ENCODE results near the gene RNF112. TPM values are rescaled to one million over a fixed set of nuclear protein-coding genes. Genes with fewer than 3 reads are reported as not detected.

The RNF112 gene
- total RNA-seq, 2 experiments from 2014 or later, result 0.86 to 0.97 TPM

DNA sequence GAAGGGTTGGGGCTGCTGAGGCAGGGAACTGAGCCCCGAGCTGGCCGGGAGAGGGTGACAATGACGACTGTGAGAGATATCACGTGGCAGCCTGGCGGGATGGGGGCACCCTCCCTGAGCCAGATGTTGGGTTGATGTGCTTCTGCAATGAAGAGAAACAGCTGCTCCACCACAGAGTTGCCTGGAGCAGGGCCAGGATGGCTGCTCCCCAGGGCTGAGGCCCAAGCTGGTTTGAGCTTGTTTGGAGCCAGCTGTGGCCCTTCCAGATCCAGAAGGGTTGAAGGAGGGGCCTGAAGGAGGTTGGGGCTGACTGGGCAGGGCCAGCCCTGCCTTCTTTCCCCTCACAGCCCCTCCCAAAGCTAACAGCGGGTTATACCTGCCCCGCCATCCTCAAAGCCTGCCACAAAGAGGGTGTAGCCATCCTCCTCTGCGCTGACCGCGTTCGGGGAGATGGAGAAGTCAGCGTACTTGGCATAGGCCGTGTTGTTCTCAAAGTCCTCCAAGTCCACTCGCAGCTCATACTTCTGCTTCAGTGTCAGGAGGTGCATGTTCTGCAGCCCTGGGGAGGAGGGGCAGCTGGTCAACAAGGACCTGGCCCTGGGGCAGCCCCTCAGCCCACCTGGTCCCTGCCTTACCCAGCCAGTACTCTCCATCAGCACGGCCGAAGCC is 26.2 kb upstream of the RNF112 start:
- ChIA-PET CTCF (interaction anchor here (1.2 kb wide), 1 partner anchor 22 kb away, joined by 4 read pairs; the partner anchor contains the start of gene B9D1), POLR2A (no interaction called here)
- intact Hi-C loops (cut with micrococcal nuclease), result no loop called here
- Mint-ChIP-seq H3K27me3 (no peaks in the 10 kb centered on the region), H3K4me1 (ENCODE audit: low read depth) (peaks cover 4% of the 10 kb centered on the region), H3K27ac (no peak overlapping the region), H3K36me3 (peaks cover 16% of the 10 kb centered on the region), H3K9me3 (no peaks in the 10 kb centered on the region), H3K4me3 (no peak overlapping the region)
- DNase-seq, result no peak

DNA sequence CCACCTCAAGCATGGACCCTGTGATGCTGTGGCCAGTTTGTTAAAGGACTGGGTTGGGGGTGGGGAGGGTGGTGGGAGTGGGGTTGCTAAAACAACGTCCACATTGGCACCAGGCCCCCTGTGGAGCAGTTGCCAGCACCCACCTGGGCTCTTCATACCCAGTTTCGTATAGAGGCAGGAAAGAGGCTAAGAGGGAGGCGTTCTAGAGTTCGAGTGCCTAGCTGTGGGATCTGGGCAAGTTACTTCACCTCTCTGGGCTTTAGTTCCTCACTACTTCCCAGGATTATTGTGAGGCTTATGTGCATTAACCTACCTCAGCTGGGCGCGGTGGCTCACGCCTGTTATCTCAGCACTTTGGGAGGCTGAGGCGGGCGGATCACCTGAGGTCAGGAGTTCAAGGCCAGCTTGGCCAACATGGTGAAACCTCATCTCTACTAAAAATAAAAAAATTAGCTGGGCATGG is 25.5 kb upstream of the RNF112 start:
- POLR2A ChIA-PET, result no interaction called here
- Mint-ChIP-seq H3K4me3 (no peak overlapping the region), H3K9me3 (no peaks in the 10 kb centered on the region), H3K36me3 (peaks cover 12% of the 10 kb centered on the region), H3K27me3 (no peaks in the 10 kb centered on the region), H3K27ac (no peak overlapping the region), H3K4me1 (ENCODE audit: low read depth) (peaks cover 4% of the 10 kb centered on the region)
- intact Hi-C loops (cut with micrococcal nuclease), result no loop called here
- CTCF ChIA-PET, result no interaction called here
- DNase-seq, result no peak

DNA sequence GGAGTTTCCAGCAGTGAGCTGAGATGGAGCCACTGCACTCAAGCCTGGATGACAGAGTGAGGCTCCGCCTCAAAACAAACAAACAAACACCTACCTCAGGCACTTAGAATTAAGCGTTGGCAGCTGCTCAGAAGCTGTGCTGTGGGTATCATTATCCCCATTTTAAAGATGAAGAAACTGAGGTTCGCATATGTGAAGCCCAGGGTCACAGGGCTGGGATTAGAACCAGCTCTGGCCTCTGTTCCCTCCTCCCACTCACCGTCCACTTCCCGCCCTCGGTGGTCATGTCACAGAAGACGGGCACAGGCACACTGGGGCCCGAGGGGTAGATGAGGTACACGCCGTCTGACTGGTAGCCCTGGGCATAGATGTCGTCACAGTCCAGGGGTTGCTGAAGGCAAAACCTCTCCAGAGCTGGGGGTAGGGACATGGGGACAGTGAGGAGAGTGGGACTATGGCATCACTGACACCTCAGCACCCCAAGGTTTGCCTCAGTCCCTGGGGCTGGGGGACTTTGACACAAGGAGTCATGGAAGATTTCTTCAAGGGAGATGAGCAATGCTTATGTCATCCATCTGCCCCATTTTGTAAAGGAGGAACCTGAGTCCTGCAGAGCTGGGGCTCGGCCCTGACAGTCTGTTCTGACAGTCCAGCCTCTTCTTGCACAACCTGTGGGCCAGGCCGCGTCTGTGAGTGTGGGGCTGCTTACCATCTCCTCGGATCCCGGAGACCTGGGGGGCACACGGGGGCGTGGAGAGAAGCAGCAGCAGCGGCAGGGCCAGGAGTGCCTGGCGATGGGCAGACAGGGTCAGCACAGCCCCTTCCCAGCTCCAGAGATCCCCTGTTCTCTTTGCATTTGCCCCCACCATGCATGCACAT is 24.7 kb upstream of the RNF112 start:
- Mint-ChIP-seq H3K27me3 (no peaks in the 10 kb centered on the region), H3K9me3 (no peaks in the 10 kb centered on the region), H3K27ac (no peak overlapping the region), H3K36me3 (peaks cover 5% of the 10 kb centered on the region), H3K4me1 (ENCODE audit: low read depth) (peaks cover 4% of the 10 kb centered on the region), H3K4me3 (no peak overlapping the region)
- DNase-seq, result peak; percentile 23
- CTCF ChIA-PET, result no interaction called here
- intact Hi-C loops (cut with micrococcal nuclease), result no loop called here
- POLR2A ChIA-PET, result interaction anchor here (0.9 kb wide), 1 partner anchor 8 kb away, joined by 5 read pairs; the partner anchor contains the start of gene MAPK7

DNA sequence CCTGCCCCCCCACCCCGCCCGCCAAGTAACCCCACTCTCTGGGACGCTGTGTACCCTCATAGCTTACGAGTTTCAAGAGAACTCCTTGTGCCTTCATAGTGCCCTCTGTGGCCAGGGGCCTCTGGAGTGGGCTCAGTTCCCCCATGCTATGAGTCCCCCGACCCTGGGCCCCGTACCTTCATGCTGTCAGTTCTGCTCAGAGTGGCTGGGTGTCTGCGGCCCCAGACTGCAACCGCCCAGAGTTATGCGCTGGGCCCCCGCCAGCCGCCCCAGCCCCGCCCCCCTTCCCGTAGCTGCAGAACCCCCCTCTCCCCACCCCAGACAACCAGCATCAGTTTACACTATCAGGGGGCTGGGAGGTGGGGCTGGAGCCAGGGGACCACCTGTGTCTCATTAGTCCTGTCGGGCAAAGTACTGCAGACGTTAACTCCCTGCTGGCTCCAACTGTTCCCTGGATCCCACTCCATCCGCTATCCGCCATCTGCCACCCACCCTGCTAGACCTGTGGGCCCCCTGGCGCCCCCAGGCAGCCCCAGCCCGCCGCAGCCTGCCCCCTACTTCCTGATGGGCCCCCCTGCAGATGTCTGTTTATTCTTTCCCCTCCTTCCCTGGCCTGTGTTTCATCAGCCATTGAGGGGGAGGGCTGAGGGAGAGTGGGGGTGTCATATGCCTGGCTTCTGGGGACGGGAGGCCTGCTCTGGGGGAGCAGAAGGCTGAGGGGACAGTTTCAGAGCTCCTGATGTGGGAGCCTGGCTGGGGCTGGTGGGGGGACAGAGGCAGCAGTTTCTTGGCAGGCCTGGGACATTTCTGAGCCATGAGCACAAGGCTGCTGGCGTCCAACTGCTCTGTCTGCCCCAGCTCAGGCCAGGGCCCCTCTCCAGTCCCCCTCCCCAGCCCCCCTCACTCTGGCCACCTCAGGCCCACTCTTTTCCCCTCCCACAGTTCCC is 23.8 kb upstream of the RNF112 start, which contains the start of gene MFAP4:
TSS of gene MFAP4 (minus strand) at position 217 of the 947 bp plus-strand sequence. CDS start at position 182, 35 bp downstream.
- ChIA-PET POLR2A (interaction anchor here (0.9 kb wide), 1 partner anchor 9 kb away, joined by 5 read pairs; the partner anchor contains the start of gene MAPK7), CTCF (no interaction called here)
- Mint-ChIP-seq H3K27me3 (no peaks in the 10 kb centered on the region), H3K4me3 (no peak within 1 kb of the TSS), H3K36me3 (peaks cover 3% of the 10 kb centered on the region), H3K27ac (no peak within 1 kb of the TSS), H3K9me3 (no peaks in the 10 kb centered on the region), H3K4me1 (ENCODE audit: low read depth) (peaks cover 4% of the 10 kb centered on the region)
- intact Hi-C loops (cut with micrococcal nuclease), result no loop called here
- DNase-seq, result no peak

DNA sequence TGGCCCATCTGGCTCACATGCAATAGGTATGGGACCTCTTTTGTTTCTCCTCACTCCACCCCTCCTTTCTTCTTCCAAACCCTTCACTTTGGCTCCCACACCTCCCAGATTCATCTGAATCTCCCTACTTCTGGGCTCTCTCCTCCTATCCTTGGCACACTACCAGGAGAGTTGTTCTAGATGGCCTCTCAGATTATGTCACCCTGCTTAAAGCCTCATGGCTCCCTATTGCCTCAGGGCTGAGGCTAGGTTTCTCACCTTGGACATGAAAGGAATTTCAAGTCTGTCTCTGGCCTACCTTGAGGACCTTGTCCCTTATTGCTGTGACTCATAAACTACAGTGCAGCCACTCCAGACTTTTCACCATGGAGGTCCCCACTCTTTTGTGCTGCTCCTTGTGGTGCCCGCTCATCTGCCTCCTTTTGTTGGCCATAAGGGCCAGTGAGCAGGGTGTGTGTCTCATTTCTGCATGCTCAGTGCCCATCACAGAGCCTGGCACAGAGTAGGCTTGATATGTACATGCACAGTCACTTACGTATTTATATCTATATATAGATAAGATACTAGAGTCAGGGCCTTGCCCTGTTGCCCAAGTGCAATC is 23.0 kb upstream of the RNF112 start:
- CTCF ChIA-PET, result no interaction called here
- H3K4me3 Mint-ChIP-seq, result no peak overlapping the region
- no peaks in the 10 kb centered on the region for H3K9me3 Mint-ChIP-seq
- no peaks in the 10 kb centered on the region for H3K27me3 Mint-ChIP-seq
- H3K36me3 Mint-ChIP-seq, result peaks cover 1% of the 10 kb centered on the region
- POLR2A ChIA-PET, result no interaction called here
- intact Hi-C loops (cut with micrococcal nuclease), result no loop called here
- H3K27ac Mint-ChIP-seq, result no peak overlapping the region
- DNase-seq, result no peak
- peaks cover 4% of the 10 kb centered on the region for H3K4me1 Mint-ChIP-seq (ENCODE audit: low read depth)

DNA sequence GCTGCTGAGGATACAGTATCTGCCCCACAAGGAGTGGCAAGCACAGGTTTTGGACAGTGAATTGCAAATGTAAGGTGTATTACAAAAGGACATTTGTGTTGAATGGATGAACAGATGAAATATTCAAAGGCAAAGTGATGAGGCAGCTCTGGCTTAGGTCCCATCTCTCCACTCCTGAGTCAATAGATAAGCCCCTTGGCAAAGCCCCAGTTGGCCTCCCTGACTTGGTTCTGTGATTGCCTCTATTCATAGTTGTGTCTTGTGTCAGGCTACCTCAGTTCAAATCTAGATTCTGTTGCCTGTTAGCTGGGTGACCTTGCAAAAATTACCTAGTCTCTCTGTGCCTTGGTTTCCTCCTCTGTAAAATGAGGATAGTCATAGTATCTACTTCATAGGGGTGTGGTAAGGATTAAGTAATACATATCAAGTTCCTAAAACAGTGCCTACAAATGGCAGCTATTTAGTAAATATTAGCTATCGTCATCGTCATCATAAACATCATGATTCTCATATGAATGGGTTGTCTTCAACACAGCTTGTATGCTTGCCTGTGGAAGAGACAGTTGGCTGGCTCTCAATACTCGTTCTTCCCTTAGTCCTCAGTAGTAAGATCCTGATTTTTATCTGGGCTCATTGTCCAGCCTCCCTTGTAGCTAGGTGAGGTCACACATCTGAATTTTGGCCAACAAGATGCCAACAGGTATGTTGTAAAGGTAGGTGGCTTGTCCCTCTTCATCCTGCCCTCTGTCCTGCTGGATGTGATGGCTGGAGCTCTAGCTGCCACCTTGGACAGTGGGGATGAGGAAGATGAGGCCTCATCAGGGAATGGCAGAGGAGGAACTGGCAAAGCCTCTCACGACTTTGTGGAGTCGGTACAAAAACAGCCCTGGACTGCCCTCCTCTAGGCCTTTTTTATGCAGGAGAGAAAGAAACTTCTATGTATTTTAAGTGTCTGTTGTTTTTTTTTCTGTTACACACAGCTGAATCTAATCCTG is 21.9 kb upstream of the RNF112 start:
- no peak overlapping the region for H3K27ac Mint-ChIP-seq
- no peaks in the 10 kb centered on the region for H3K27me3 Mint-ChIP-seq
- CTCF ChIA-PET, result interaction anchor here (1.2 kb wide), 1 partner anchor 26 kb away, joined by 7 read pairs; the partner anchor contains the start of gene B9D1
- intact Hi-C loops (cut with micrococcal nuclease), result no loop called here
- H3K4me1 Mint-ChIP-seq (ENCODE audit: low read depth), result peaks cover 4% of the 10 kb centered on the region
- DNase-seq, result no peak
- H3K4me3 Mint-ChIP-seq, result no peak overlapping the region
- H3K36me3 Mint-ChIP-seq, result no peaks in the 10 kb centered on the region
- no peaks in the 10 kb centered on the region for H3K9me3 Mint-ChIP-seq
- POLR2A ChIA-PET, result no interaction called here

DNA sequence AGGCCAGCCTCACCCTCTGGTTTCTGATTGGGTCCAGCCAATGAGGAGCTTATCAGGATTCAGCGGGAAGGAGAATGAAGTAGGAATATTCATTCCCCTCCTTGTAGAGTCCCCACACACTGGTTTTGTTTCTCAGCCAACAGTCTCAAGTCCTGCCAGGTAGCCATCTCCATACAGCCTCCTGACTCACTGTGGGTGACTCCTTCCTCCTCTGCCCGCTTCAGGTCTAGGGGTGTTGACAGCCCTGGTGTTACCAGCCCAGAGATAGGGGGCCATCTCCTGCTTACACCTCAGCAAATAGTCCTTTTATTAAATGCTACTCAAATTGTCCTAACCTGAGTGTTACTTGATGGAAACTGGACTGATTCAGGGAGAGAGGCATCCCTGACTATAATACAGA is 20.1 kb upstream of the RNF112 start:
- CTCF ChIA-PET, result interaction anchor here (1.3 kb wide), 1 partner anchor 28 kb away, joined by 3 read pairs; no protein-coding TSS in a partner anchor
- peaks cover 4% of the 10 kb centered on the region for H3K4me1 Mint-ChIP-seq (ENCODE audit: low read depth)
- no peaks in the 10 kb centered on the region for H3K9me3 Mint-ChIP-seq
- POLR2A ChIA-PET, result no interaction called here
- H3K4me3 Mint-ChIP-seq, result no peak overlapping the region
- H3K27ac Mint-ChIP-seq, result no peak overlapping the region
- no peak for DNase-seq
- no peaks in the 10 kb centered on the region for H3K27me3 Mint-ChIP-seq
- intact Hi-C loops (cut with micrococcal nuclease), result no loop called here
- no peaks in the 10 kb centered on the region for H3K36me3 Mint-ChIP-seq

DNA sequence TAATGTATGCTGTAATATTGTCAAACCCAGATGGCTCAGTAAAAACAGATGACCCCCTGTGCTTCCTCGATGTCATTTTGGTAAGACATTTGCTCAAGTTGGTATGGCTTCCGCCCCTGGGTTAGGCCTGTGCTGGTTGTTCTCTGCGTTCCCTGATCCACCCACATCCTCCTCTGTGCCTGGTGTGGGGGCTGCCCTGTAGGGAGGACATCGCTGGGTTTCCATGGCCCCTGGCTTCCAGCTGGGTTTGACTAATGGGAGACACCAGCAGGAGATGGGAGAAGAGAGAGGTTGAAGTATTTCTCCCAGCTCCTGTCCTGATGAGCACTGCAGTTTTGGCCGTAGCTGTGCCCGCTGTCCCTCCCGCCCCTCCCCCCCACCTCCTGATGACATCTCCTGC is 19.6 kb upstream of the RNF112 start:
- CTCF ChIA-PET, result interaction anchor here (1.3 kb wide), 1 partner anchor 28 kb away, joined by 3 read pairs; no protein-coding TSS in a partner anchor
- intact Hi-C loops (cut with micrococcal nuclease), result no loop called here
- DNase-seq, result no peak
- no peak overlapping the region for H3K4me3 Mint-ChIP-seq
- no peak overlapping the region for H3K27ac Mint-ChIP-seq
- no peaks in the 10 kb centered on the region for H3K36me3 Mint-ChIP-seq
- no peaks in the 10 kb centered on the region for H3K27me3 Mint-ChIP-seq
- H3K4me1 Mint-ChIP-seq (ENCODE audit: low read depth), result peaks cover 2% of the 10 kb centered on the region
- no peaks in the 10 kb centered on the region for H3K9me3 Mint-ChIP-seq
- POLR2A ChIA-PET, result no interaction called here

DNA sequence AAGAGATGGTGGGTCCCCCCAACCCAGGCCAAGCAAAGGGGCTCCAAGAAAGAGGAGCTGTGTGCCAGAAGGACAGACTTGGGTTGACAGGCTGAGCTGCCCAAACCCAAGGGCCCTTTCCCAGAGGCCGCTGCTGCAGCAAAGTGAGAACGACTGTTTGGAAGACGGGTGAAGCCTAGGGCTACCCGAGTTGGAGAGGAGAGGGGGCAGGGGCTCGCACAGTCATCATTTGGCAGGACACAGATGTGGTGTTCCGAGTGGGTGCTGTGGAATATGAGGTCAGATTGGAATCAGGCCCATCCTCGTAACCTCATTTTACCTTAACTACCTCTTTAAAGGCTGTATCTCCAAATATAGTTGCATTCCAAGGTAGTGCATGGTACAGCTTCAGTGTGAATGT is 18.7 kb upstream of the RNF112 start:
- POLR2A ChIA-PET, result no interaction called here
- H3K36me3 Mint-ChIP-seq, result no peaks in the 10 kb centered on the region
- no peak for DNase-seq
- H3K4me3 Mint-ChIP-seq, result no peak overlapping the region
- no peak overlapping the region for H3K27ac Mint-ChIP-seq
- intact Hi-C loops (cut with micrococcal nuclease), result no loop called here
- CTCF ChIA-PET, result interaction anchor here (0.9 kb wide), 1 partner anchor 29 kb away, joined by 3 read pairs; the partner anchor contains the start of gene B9D1
- no peaks in the 10 kb centered on the region for H3K9me3 Mint-ChIP-seq
- H3K27me3 Mint-ChIP-seq, result no peaks in the 10 kb centered on the region
- no peaks in the 10 kb centered on the region for H3K4me1 Mint-ChIP-seq (ENCODE audit: low read depth)

DNA sequence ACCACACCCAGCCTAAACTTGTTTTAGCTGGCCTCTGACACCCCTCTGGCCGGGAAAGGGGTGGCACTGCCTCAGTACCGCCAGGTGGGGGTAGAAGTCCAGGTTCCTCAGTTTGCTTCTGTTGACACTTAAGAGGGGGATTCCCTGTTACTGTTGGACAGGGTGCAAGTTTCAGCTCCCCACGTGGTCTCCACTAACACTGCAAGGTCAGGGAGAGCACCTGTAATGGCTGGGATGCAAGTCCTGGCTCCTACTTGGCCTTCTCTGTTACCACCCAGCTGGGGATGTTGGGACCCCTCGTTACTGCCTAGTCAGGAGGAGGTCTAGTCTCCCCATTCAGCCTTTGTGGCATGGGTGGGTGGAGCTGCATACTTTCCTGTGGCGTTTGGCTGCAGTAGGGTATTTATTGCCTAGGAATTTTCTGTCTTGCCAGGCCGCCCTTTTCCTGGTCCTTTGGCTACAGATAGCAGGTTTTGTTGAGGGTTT is 13.4 kb upstream of the RNF112 start:
- H3K27me3 Mint-ChIP-seq, result peaks cover 3% of the 10 kb centered on the region
- no peak overlapping the region for H3K4me3 Mint-ChIP-seq
- intact Hi-C loops (cut with micrococcal nuclease), result no loop called here
- no peaks in the 10 kb centered on the region for H3K4me1 Mint-ChIP-seq (ENCODE audit: low read depth)
- no peaks in the 10 kb centered on the region for H3K36me3 Mint-ChIP-seq
- no peak overlapping the region for H3K27ac Mint-ChIP-seq
- POLR2A ChIA-PET, result no interaction called here
- CTCF ChIA-PET, result interaction anchor here (0.9 to 1.1 kb wide), 2 partner anchors 35 to 50 kb away, joined by 3 to 4 read pairs; partner anchors contain the start of gene B9D1
- no peak for DNase-seq
- no peaks in the 10 kb centered on the region for H3K9me3 Mint-ChIP-seq

All from activated CD4-positive, alpha-beta memory T cell treated with anti-CD3 and anti-CD28 coated beads for 36 hours (primary cell).